GM06990 (cell line): ENCODE results near the gene HECW1.

Experiments used
- DNase-seq: peaks from one replicate; pipeline ENCODE4 v3.0.0-alpha.2; 2011; ENCODE audit not compliant: insufficient read length; ENCODE audit errors: extremely low read depth
- H3K27me3 ChIP-seq: replicated peaks from 2 replicates; pipeline ENCODE4 v1.6.0; 2011; ENCODE audit warnings: low read length; ENCODE audit not compliant: control insufficient read depth, insufficient read depth
- H3K36me3 ChIP-seq: 2 replicates; pipeline ENCODE4 v1.5.1; 2011; ENCODE audit warnings: low read length; ENCODE audit not compliant: control insufficient read depth, insufficient read depth
- H3K4me3 ChIP-seq: replicated peaks from 2 replicates; pipeline ENCODE4 v1.5.1; 2011; ENCODE audit warnings: low read depth, mild to moderate bottlenecking, control low read depth, low read length
- CTCF ChIP-seq: IDR thresholded peaks from 2 replicates; pipeline ENCODE4 v1.5.1; 2011; ENCODE audit warnings: low read length, control low read depth, mild to moderate bottlenecking, inconsistent platforms; ENCODE audit not compliant: insufficient read depth, poor library complexity, severe bottlenecking

The HECW1 gene

GRCh38 chr7:43458330-43459018 lies 346.0 kb downstream of the HECW1 start:
- no peak for TF ChIP-seq CTCF
- DNase-seq: no peak
- no peaks in the 10 kb centered on the region for H3K36me3 ChIP-seq
- H3K4me3 ChIP-seq: no peak overlapping the region
- H3K27me3 ChIP-seq: no peaks in the 10 kb centered on the region

- no peak overlapping the region for H3K4me3 ChIP-seq
- DNase-seq: no peak
- TF ChIP-seq CTCF: no peak
- H3K36me3 ChIP-seq: no peaks in the 10 kb centered on the region
- no peaks in the 10 kb centered on the region for H3K27me3 ChIP-seq
Observed at GRCh38 chr7:43459019-43459337, 346.5 kb downstream of the HECW1 start.

- no peak for DNase-seq
- no peaks in the 10 kb centered on the region for H3K27me3 ChIP-seq
- TF ChIP-seq CTCF: no peak
- H3K4me3 ChIP-seq: no peak overlapping the region
- no peaks in the 10 kb centered on the region for H3K36me3 ChIP-seq
Observed at GRCh38 chr7:43460733-43461348, 348.4 kb downstream of the HECW1 start.

GRCh38 chr7:43461349-43462024 lies 349.0 kb downstream of the HECW1 start:
- no peaks in the 10 kb centered on the region for H3K27me3 ChIP-seq
- H3K36me3 ChIP-seq: no peaks in the 10 kb centered on the region
- no peak for TF ChIP-seq CTCF
- H3K4me3 ChIP-seq: no peak overlapping the region
- no peak for DNase-seq

- H3K4me3 ChIP-seq: no peak overlapping the region
- no peak for TF ChIP-seq CTCF
- no peaks in the 10 kb centered on the region for H3K27me3 ChIP-seq
- DNase-seq: no peak
- H3K36me3 ChIP-seq: no peaks in the 10 kb centered on the region
Observed at GRCh38 chr7:43462836-43463235, 350.4 kb downstream of the HECW1 start.
